Choroid plexus epithelial cell (primary cell): Measurements from ENCODE around the gene ASAP2.

ENCODE experiments used
- DNase-seq: peaks from one replicate; pipeline ENCODE4 v3.0.0-alpha.2; 2010; ENCODE audit warnings: low read depth
- H3K4me3 ChIP-seq: 2 replicates; pipeline ENCODE4 v1.5.1; 2011; ENCODE audit warnings: low read depth, mild to moderate bottlenecking, control low read depth, low read length, moderate library complexity
- TF ChIP-seq, protein P1 (sequence below): conservative IDR thresholded peaks from 2 replicates; pipeline ENCODE4 v1.5.1; 2011; ENCODE audit warnings: low read depth, mild to moderate bottlenecking, control low read depth, inconsistent platforms, low read length, moderate library complexity

Gene ASAP2

DNA sequence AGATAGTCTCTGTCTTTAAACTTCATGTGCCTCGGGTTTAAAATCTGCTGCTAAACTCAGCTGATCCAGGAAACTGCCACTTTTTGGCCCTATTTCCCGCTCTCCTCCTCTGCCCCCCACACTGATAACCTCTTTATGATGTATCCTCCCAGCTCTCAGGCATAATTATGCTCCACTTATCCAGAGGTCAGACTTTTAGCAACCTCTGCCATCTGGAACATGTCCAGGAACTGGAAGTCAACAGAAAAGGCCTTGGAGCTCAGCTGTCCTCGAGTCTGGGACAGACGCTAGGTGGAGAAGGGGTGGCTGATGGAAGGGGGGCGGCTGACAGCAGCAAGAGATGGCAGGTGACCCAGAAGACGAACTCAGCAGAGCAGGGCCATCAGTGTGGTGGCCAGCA lies 41.2 kb downstream of the ASAP2 start:
- no peak for DNase-seq

DNA sequence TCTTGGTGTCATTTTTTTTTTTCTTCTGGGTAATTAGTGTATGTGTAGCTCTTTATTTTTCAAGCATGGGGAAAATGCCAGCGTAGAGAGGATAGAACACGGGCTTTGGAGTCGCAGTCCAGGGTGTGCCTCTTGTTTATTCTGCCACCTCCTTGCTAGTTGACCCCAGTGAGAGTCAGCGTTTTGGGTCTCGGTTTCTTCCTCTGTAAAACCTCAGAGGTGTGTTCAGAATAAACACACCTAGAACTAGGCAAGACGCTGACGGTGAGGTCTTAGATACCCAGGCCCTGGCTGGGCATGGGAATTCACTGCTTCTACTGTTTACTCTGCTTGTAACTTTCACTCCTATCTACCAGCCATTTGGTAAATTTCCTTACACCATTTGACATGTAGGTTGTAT lies 41.8 kb downstream of the ASAP2 start:
- H3K4me3 ChIP-seq: no peak overlapping the region
- DNase-seq: no peak
- TF ChIP-seq, protein P1, sequence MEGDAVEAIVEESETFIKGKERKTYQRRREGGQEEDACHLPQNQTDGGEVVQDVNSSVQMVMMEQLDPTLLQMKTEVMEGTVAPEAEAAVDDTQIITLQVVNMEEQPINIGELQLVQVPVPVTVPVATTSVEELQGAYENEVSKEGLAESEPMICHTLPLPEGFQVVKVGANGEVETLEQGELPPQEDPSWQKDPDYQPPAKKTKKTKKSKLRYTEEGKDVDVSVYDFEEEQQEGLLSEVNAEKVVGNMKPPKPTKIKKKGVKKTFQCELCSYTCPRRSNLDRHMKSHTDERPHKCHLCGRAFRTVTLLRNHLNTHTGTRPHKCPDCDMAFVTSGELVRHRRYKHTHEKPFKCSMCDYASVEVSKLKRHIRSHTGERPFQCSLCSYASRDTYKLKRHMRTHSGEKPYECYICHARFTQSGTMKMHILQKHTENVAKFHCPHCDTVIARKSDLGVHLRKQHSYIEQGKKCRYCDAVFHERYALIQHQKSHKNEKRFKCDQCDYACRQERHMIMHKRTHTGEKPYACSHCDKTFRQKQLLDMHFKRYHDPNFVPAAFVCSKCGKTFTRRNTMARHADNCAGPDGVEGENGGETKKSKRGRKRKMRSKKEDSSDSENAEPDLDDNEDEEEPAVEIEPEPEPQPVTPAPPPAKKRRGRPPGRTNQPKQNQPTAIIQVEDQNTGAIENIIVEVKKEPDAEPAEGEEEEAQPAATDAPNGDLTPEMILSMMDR: no peak

More for the DNA sequence above, 41.2 kb downstream of the ASAP2 start:
- no peak overlapping the region for H3K4me3 ChIP-seq
- TF ChIP-seq, protein P1: no peak

DNA sequence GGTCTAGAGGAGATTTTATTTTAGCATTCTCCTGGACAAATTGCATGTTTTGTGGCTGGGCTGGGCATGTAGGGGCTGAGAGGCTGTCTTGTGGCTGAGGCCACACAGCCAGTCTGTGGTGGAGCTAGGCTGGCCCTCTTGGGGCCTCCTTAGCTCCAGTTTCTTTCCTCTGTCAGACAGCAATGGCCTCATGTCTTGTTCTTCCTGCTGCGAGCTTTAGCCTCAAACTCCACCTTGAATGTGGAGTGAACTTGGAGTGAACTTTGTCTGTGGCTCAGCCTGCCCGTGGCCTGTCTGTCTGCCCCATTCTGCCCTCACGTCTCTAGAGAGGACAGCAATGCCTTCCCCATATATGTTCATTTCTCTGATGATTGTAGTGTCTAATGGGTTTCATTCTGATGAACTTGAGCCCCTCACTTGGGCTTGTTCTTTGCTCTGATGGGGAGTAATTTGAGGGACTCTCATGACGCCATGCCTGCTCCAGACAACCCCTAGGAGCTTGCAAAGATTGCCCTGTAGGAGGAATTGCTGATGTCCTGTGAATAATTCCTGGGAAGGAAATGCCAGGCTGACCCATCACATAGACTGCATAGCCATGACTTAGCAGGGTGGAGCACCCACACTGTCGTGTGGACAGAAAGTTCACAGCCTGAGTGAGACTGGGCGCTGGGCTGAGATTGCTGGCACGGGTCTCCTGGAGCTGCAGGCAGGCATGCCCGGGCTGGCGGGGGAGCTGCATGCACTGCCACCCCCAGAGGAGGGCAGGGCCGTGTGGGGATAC lies 42.6 kb downstream of the ASAP2 start:
- TF ChIP-seq, protein P1: no peak
- peak; percentile 51 for DNase-seq

DNA sequence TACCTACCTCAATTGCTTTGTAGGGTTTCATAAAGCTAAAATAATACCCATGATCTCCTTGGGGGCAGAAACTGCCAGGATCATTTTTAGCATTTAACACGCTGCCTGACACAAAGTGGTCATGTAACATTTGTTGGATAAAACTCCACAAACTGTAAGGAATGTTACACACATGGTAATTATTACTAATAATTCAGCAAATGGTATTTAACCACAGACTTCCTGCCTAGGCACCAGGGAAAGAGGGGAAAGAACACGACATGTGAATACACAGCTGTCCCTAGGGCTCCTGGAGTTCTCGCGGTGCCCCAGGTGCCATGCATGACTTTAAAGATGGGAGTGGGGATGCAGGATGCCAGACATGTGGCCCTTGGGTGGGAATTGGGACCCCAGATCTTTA lies 43.5 kb downstream of the ASAP2 start:
- DNase-seq: no peak
- TF ChIP-seq, protein P1: no peak
- H3K4me3 ChIP-seq: no peak overlapping the region

More for the DNA sequence above, 42.6 kb downstream of the ASAP2 start:
- H3K4me3 ChIP-seq: no peak overlapping the region

DNA sequence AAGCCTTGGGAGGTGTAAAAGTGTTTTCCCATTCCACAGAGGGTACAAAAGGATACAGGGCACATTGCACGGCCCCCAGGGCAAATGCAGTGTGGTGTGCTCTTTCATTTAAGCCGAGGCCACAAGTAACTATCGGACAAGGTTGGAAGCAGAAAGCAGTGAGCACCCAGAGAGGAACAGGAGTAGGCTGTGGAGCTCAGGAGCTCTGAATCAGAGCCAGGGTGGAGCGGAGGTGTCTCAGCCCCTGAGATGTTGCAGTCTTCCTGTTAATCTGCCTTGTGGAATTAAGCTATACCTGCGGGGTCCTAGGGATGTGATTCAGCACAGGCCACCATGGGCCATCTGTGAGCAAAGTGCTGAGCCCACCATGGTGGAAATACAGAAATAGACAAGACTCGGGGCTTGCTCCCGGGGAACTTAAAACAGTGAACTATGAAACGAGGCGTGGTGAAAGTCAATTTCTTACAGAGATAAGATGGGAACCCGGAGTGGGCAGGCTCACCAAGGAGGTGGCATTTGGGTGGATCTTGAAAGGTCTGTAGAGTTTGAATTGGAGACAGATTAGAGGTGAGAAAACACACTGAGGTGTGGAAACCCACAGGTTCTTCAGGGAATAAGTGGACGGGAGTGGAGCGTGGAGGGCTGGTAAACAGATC lies 44.0 kb downstream of the ASAP2 start:
- no peak for DNase-seq
- TF ChIP-seq, protein P1: no peak
- H3K4me3 ChIP-seq: no peak overlapping the region

DNA sequence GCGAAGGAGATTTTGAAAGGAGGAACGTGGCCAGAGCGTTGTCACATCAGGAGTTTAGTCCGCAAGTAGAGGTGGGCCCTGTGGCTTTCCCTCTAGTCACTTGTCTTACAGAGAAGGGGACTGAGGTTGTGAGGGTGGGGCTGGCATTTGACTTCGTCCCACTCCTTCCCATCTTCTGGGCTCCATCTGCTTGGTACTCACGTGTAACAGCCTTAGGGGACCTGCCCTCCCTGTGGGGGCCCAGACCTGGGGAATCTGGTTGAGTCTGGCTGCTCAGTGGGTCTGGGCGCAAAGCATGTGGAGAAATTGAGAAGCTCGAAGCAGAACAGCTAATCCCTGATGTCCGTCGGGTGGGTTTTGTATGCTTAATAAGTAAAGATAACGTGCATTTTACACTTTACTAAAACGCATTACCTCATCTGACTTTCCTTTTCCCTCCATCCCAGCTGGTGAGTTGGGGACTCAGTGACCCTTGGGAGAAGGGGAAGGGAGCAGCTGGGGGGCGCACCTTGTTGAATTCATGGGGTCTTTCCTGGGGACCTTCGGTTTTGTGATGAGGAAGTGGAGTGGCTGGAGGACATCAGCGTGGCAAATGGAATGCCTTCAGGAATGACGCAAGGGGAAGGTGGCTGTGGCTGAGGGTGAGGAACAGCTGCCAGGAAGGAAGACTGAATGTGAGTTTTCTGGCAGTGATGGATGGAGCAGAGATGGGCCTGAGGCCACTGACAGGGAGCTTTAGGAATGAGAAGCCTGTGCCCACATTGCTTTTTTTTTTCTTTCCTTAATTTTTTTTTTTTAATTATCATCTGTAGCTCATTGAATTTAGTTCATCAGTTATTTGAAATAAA lies 44.8 kb downstream of the ASAP2 start:
- DNase-seq: no peak
- no peak overlapping the region for H3K4me3 ChIP-seq
- TF ChIP-seq, protein P1: no peak
